NCI-H128 (cell line): ENCODE measurements around the gene GYG1.
"Not testable (repeated sequence)": the region's sequence is repeated elsewhere in the genome, so short reads cannot be mapped to it uniquely, and the experiment has no call there.

Experiments used
- DNase-seq: peaks from one replicate; lab custom pipeline; 2025; ENCODE audit not compliant: unreplicated experiment; lab: John Stamatoyannopoulos, UW

GYG1 gene

DNA sequence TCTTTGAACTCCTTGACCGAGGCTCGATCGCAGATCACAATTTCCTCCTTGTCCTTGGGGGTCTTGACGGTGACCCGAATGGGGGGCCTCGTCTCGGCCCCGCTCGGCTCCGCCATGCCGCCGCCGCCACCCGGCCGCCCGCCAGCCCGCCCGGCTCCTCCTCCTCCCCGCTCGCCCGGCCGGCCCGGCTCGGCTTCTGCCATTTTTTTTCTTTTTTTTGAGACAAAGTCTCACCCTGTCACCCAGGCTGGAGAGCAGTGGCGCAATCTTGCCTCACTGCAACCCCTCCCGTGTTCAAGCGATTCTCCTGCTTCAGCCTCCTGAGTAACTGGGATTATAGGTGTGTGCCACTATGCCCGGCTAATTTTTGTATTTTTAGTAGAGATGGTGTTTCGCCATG is 3.8 kb upstream of the GYG1 start:
- DNase-seq: not testable (repeated sequence)

DNA sequence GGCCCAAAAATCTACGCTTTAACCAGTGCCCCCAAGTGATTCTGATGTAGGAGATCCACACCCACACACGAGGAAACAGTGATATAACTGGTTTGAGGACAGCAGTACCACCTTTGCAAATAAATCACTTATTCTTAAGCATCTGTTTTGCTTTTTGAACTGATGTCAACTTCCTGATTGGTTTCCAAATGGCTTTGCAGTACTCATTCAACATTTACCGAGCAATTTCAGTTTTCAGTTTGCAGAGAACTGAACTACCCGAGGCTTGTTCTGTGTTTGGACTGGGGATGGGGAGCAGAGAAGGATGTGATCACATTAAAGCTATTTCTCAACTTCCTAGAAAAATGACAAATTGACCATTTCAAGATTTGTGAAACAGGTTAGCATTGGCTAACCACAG is 1.1 kb upstream of the GYG1 start:
- DNase-seq: no peak

DNA sequence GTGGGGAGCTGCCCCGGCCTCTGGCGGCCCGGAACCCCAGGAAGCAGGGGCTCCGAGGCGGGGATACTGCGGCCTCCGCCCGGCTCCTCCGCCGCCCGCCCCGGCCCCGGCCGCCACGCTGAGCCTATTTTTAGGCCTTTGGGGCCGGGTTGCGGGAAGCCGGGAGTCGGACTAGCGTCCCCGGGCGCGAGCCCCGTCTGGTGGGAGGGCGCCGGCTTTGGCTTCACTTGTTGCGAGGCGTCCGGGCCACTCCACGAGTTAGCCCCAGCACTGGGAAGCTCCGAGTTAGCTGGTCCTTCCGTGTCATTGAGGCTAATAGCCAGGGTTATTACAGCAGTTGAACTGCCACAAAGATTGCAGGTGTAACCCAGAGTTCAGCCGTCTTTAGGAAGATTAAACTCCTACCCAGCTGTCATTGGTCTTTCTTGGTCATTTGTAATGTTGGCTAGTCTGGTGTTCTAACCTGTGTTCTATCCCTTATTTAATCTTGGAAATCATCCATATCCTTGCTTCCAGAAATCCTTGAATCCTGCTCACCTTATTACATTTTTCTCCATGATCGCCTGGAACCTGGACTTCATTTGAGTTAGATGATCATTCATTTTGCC is 791 bp downstream of the GYG1 start:
- DNase-seq: no peak

DNA sequence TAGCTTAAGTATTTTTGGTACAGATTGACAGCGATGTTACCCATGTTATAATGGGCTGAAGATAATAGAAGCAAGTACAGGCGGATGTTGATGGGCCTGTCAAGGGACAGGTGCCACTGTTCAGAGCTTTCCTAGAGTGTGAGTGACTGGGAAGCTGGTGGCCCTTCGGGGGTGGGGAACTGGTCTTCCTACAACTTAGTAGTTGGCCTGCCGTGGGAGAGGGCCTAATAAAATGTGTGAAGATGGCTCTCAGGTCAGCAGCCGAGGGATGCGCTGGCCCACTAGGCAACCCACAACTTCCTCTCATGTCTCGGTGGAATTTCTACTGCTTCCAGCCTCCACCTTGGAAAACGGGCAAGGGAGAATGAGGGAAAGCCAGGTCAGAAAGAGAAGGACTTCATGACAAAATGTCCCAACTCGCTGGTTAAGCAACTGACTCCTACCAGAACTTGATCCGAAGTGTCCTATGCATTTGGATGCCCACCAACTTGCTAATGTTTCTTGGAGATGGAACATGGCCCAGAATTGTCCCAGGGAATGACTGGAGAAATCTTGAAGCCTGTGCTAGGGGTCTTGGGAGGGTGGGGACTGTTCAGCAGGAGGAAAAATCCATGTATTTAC is 1.4 kb downstream of the GYG1 start:
- no peak for DNase-seq

DNA sequence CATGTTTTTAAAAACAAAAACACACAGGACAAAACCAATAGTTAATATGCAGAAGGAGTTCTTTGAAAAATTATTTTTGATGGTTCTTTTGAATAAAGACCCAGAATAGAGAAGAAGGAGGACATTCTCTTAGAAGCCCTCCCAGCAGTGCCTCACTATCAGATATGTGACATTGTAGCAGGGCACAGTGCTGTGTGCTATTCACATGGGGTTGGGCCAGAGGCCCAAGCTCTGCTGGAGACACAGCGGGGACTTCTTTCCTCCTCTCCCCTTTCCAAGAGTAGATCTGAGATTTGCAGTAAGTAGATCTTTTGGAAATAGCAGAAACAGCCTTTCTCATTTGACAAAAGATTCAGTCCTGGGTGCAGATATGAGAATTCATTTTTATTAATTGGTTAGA is 6.3 kb downstream of the GYG1 start:
- no peak for DNase-seq

DNA sequence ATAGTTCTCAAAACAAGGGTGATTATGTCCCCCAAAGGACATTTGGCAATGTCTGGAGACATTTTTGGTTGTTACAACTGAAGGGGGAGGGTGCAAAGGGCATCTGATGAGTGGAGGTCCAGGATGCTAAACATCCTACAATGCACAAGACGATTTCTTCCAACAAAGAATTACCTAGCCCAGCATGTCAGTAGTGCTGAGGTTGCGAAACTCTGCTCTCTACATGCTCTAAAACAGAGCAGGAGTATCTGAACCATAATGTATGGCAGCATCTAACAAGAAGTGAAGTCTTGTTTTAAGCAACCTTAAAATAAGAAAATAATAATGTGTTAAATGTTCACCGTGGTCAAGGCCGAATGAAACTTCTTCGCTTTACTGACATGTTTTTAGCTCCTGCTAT is 7.0 kb downstream of the GYG1 start:
- DNase-seq: no peak

DNA sequence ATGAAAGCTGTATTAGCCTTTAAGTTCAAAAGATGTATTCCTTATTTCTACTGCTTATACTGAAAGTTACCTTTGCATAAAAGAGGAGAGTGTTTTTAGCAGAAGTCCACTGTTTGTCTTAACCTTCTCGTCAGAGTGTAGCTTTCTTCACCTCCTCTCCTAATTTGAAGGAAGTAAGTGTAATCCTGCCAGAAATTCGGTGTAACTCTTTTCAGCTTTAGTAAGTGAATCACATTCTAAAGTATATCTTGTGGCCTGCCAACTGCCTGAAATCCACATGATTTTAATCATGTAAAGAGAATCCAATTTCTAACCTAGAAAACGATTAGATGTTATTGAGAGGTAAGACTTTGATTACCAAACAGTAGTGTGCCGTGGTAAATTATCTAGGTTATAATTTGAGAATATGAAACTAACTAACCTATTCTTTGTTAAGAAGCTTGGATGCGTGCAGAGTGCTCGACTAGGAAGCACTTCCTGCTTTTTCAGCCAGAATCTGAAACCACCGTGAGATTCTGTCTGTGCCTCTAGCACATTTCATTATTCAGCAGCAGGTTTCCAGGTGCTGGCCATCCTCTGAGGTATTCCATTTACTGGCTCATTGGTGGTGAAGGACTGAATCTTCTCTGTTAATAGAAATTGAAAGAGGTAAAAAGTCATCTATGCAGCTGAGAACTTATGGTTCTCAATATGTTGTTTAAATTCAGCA is 7.5 kb downstream of the GYG1 start:
- DNase-seq: no peak

DNA sequence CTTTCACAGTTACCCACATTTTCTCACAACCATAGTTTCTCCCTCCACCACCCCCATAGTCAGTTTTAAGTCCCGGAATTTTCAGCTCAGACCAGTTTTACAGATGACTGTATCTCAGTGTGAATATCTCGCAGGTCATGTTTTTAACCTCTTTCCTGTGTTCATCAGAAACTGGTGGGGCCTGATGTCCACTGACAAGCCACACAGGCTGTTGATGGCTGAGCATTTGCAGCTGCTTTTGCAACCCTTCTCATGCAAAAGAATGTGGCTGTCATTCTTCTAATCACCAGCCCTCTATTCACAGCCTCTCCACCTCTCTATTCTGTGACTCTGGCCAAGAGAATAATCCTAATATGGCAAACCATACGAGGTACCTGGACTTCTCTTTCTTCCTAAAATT is 8.5 kb downstream of the GYG1 start:
- no peak for DNase-seq

DNA sequence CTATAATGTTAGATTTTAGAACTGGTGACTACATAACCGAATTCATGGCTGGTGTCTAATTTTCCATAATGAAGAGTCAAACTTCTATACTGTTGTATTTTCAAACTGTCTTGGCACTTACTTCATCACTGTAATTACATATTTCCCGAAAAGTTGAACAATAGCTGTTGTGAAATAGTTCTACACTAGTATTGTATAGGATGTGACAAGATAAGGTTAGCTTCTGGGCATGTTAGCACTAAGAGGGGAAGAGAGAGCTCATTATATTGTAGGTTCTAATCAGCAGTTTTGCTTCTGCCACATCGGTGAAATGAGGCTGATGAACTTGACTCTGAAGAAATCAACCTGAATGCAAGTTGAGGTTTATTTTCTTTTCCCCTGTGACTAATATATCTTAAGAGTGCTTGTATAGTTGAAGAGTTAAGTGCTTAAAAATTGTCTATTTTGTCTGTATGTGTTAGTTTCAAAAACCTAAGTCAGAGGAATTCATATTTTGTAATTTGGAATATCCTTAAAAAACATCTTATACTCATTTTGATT is 8.9 kb downstream of the GYG1 start:
- no peak for DNase-seq

DNA sequence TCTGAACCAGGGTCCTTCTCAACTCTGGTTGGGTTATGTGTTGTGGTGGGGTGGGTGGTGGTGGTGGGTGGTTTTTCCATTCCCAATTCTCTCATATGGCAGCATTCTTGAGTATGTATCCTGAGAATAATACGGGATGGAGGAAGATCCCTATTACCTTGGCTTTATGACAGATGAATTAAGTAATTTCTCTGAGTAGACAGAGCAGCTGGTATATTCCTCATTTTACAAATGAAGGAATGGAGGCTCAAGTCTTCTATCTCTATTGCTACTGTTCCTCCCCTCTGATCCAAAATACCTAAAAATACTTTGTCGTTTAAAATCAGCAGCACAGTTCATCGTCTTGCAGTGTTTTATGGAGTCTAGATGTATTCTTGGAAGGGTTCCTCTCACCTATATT is 10.4 kb downstream of the GYG1 start:
- no peak for DNase-seq

DNA sequence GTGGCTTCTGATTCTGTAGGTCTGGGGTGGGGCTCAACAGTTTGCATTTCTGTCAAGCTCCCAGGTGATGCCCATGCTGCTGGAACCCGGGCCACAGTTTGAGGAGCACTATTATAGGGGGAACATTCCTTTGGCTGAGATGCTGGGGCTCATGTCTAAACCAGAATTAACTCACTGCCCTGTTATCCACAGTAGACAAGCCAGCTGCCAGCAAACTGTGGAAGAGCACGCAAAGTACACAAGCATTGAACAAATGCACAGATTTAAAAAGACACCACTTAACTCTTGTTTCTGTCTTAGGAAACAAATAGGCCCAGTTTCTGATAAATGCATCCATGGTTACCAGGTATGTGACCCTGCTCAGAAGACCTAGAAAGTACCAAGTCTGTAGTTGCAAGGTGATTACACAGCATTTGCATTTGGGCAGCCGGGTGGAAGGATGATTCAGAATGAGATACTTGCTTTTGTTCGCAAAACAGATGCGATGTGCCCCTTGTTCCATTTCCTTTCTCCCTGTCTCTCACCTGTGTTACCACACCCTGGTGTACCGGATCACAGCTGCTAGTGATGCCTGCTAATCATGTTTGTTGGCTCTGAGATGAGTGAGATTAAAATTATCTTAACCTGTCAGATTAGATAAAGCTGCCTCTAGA is 12.4 kb downstream of the GYG1 start:
- DNase-seq: no peak

DNA sequence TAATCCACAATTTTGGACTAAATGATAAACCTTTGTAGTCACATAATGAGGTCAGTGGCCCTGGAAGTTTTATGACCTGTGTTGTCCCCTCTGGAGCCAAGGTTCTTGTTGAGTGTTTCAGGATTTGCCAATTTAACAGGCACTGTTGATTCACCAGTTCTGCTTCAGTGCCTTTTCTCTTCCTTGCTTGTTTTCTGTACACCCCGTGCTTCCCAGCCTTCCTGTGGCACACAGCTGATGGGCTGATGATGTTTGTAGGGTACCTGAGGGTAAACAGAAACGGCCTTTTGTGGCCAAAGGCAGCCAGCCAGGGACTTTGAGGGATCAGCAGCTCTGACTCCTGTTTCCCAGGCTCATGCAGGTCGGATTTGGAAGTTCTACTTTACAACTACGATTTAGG is 13.3 kb downstream of the GYG1 start:
- no peak for DNase-seq

DNA sequence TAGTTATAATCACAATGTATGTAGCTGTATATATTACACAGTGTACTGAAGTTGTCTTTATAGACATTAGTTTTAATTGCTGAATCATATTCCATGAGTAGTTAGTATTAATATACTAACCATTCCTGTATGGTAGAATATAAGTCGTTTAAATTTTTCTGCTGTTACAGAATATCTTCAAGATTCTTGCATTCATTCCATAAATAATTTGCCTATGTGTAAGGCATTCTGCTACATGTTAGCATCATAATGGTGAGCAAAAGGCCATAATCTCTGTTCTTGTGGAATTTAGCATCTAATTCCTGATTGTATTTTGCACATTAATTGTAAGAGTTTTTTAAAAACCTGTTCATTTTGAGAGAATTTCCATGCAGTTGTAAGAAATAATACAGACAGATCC is 14.1 kb downstream of the GYG1 start:
- DNase-seq: no peak

DNA sequence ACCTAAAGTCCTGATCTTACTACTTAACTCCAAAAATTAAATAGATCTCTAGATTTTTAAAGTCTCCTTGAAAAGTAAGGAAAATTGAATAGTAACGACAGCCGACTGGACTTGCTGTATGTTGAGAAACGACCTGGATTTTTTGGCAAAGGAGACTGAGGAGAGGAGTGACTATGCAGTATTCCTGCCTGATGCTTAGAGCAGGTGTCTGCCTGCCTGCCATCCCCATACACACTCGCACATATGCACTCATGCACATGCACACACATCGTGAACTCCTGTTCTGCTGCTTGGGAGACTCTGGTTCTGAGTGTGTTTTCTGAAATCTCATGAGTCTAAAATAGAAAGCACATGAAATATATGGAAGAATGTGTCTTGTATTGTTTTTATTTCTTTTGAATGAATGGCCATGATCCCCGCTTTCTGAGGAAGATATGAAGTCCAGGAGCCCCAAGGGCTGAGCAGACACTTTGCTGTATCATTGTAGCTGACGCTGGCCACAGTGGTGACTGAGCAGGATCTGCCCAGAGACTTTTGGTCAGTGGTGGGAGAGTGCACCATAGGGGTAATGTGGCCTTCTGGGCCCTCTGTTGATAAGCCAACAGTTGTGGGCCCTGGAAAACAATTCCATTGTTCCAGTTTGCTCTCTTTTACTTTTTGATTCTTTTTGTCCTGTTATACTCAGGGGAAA is 16.4 kb downstream of the GYG1 start:
- no peak for DNase-seq

DNA sequence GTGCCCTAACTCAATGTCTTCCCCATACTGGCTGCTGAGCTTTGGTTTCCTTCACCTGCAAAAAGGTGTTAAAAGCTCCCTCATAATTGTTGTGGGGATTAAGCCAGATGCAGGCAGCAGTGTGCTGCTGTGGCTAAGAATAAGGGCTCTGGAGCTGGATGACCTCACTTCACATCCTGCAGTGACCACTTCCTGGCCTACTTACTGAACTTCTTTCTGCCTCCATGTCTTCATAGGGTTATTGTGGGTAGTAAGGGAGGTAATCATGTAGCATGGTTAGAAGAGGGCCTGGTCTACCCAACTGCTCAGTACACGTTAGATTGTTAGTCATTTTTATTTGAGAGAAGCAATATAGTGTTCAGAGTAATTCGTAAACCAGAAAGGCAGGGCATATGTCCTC is 18.4 kb downstream of the GYG1 start:
- DNase-seq: no peak

DNA sequence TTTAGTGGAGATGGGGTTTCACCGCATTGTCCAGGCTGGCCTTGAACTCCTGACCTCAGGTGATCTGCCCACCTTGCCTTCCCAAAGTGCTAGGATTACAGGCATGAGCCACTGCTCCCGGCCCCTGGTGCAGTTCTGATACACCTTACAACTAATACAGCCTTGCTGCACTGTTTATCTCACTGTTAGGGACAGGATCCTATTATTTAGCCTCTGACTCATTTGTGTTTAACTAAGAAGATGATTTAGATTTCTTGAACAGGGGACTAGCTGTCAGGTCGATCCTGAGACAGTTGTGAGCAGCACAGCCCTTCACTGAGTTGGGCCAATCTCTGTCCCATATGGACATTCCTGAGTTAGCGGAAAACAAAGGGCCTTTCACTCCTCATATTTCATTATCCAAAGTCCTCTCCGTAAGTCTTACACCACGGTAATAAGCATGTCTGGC is 19.2 kb downstream of the GYG1 start:
- no peak for DNase-seq

DNA sequence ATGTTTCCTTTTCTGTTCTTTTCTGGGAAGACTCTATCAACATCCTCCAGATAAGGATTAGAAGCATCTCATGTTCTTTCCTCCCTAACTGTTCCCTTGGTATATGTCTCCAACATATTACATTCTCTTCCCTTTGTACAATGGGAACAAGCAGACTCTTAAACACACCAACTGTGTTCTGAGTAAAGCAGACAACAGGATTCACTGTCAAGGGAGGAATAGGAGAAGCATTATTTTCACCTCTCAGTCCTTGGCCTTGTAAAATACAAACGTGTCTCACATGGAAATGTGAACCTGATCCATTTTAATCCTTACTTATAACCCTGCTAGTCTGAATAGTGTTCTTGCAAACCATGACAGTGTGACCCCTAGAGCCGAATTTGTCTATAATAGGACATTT is 19.6 kb downstream of the GYG1 start:
- no peak for DNase-seq

DNA sequence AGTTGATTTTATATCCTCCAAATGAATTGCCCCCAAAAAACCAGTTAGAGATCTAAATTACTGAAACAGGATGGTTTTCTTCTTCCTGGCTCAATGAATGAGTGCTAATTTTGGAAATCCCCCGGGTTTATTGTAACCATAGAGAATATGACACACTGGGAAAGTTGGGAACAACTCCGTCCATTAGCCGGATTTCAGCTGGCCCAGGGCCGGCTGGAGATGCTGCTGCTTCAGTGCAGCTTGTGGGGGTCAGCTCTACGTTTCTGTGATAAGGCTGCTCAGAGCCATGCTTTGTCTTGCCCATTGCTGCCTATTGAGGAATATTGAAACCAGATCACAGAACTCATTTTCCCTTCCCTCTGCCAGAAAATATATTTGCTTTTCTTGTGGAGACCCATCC is 20.3 kb downstream of the GYG1 start:
- DNase-seq: no peak

DNA sequence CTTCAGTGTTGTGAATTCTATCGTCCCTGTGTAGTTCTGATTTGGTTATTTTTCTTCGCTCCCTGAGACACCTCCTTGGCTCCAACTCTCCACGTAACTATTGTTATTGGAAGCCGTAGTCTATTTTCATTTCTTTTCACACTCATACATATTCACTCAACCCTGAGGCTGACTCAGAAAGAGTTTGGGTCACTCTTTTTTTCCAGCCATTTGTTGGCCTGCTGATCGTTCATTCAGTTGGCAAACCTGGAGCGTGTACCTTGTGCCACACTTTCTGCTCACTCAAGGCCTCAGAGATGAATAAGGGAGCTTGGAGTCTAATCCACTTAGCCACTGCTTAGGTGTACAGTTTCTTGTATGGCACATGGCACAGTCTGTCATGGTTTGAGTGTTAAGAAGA is 22.4 kb downstream of the GYG1 start:
- DNase-seq: no peak

DNA sequence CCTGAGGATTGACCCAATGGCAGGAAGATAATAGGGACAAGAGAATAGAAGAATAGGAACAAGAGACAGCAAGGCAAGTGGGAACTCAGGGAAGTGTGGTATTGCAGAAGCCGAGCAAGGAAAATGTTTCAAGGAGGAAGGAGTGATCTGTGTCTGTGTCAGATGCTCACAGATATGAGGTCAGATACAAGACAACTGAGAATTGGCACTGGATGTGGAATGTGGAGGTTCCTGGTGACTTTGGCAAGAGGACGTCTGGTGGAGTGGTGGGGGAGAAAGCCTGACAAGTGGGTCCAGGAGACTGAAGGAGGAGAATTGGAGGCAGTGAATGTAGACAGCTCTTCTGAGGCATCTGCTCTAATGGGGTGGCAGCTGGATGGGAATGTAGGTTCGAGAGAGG is 24.1 kb downstream of the GYG1 start:
- DNase-seq: no peak

DNA sequence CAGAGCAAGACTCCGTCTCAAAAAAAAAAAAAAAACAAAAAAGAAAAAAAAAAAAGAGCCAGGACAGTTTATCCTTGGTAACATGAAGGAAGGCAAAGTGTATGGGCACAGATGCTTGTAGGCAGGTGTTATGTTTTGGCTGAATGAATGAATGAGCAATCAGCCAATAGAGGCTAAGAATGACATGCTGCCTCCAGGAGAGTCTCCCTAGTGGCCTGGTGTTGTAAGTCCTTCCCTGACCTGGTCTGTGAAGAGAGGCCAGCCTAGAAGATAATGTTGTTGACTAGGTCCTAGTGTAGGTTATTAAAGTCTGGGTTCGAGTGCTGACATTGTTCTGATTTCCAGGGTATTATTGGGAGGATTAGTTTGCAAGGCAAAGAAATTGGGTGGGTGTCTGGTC is 24.9 kb downstream of the GYG1 start:
- no peak for DNase-seq
